SK-N-MC (cell line): Measurements from ENCODE around the gene GMPPA.

ENCODE experiments used
- EZH2 ChIP-seq: fragments of 200-600 bp; sonication (generic); IDR thresholded peaks from one replicate; pipeline ENCODE4 v1.6.1; 2017; ENCODE audit warnings: antibody characterized with exemption
- FOXP2 ChIP-seq: optimal IDR thresholded peaks from 2 replicates; pipeline ENCODE3; 2011; ENCODE audit warnings: mild to moderate bottlenecking, moderate library complexity; ENCODE audit not compliant: insufficient read depth; ENCODE audit errors: extremely low read length, control extremely low read depth
- POLR2AphosphoS5 ChIP-seq: IDR thresholded peaks from 2 replicates; pipeline ENCODE4 v1.6.1; 2012; ENCODE audit warnings: mild to moderate bottlenecking, low read depth, low read length, borderline replicate concordance

DNA sequence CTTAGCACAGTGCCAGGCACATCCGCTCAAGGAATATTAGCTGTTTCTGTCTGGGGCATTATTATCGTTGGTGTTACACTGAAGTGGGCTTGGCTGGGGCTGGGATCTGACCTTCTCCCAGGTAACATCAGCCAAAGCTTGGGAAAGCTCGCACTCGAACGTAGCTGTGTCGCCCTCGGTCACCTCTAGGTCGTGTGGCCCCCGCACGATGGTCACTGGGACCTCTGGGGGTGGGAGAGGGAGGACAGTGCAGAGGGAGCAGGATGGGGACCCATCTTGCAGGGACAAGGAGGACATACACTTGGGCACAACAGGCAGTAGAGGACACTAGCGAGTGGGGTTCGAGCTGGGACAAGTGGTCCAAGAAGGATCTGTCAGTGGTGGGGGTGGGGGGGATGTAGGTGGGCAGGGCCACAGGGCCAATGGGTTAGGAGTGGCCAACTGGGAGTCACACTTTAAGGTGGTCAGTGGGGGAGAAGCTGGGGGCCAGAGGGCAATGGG, 54.8 kb downstream of the GMPPA start:
- TF ChIP-seq POLR2AphosphoS5 (no peak), EZH2 (no peak), FOXP2 (no peak)
